Smooth muscle cell (in vitro differentiated cells): ENCODE measurements around the gene PCGF2. TPM values are rescaled to one million over a fixed set of nuclear protein-coding genes. Genes with fewer than 3 reads are reported as not detected.

ENCODE experiments used
- DNase-seq: peaks from one replicate; lab custom pipeline; 2025; ENCODE audit not compliant: unreplicated experiment; lab: John Stamatoyannopoulos, UW
- H2AFZ ChIP-seq: fragments of 200-600 bp; sonication (generic); 2 replicates; pipeline ENCODE4 v1.6.0; 2016; ENCODE audit warnings: antibody characterized with exemption, low read depth, mild to moderate bottlenecking
- H3F3A ChIP-seq: fragments of 200-600 bp; sonication (generic); 2 replicates; pipeline ENCODE4 v1.6.0; 2017; ENCODE audit warnings: antibody characterized with exemption, low read depth
- H3K27ac ChIP-seq: fragments of 200-600 bp; sonication (generic); 2 replicates; pipeline ENCODE4 v1.5.1; 2016; ENCODE audit warnings: low read depth, mild to moderate bottlenecking
- H3K27me3 ChIP-seq: fragments of 200-600 bp; sonication (generic); 2 replicates; pipeline ENCODE4 v1.6.1; 2016; ENCODE audit warnings: low read depth, mild to moderate bottlenecking
- H3K36me3 ChIP-seq: fragments of 200-600 bp; sonication (generic); 2 replicates; pipeline ENCODE4 v1.5.1; 2016; ENCODE audit warnings: low read depth
- H3K4me1 ChIP-seq: fragments of 200-600 bp; sonication (generic); 2 replicates; pipeline ENCODE4 v1.5.1; 2016; ENCODE audit warnings: low read depth
- H3K4me2 ChIP-seq: fragments of 200-600 bp; sonication (generic); 2 replicates; pipeline ENCODE4 v1.6.0; 2016; ENCODE audit warnings: mild to moderate bottlenecking
- H3K4me3 ChIP-seq: fragments of 200-600 bp; sonication (generic); 2 replicates; pipeline ENCODE4 v1.5.1; 2016; ENCODE audit warnings: mild to moderate bottlenecking
- H3K79me2 ChIP-seq: fragments of 200-600 bp; sonication (generic); 2 replicates; pipeline ENCODE4 v1.6.0; 2016; ENCODE audit warnings: low read depth, mild to moderate bottlenecking
- H3K9ac ChIP-seq: fragments of 200-600 bp; sonication (generic); 2 replicates; pipeline ENCODE4 v1.6.0; 2016; ENCODE audit warnings: low read depth
- H3K9me3 ChIP-seq: fragments of 200-600 bp; sonication (generic); replicated peaks from 2 replicates; pipeline ENCODE4 v1.5.1; 2016; ENCODE audit warnings: low read depth
- H4K20me1 ChIP-seq: fragments of 200-600 bp; sonication (generic); 2 replicates; pipeline ENCODE4 v1.6.0; 2016; ENCODE audit warnings: low read depth
- WGBS: methylation state at CpG from one replicate; pipeline ENCODE4 v1.1.7; 2016; ENCODE audit warnings: low lambda C conversion rate; 5-methylcytosine and 5-hydroxymethylcytosine counted together
- polyA plus RNA-seq: library from polyadenylated mRNA; unstranded; fragments of >200 nt; fragmentation: Nextera tagmentation; extraction: Ambion mirVana; gene quantifications from 2 replicates; pipeline ENCODE4 v1.2.1, GENCODE V29; 2016
- total RNA-seq: library from RNA; depleted of rRNA; stranded (reverse); fragments of >200 nt; gene quantifications from 2 replicates; pipeline ENCODE4 v1.2.3, GENCODE V29; 2014
- TF ChIP-seq, protein P1 (sequence below): fragments of 200-600 bp; sonication (generic); IDR thresholded peaks from 2 replicates; pipeline ENCODE4 v1.5.1; 2017; ENCODE audit warnings: borderline replicate concordance, mild to moderate bottlenecking, antibody characterized with exemption; ENCODE audit not compliant: insufficient read depth, poor library complexity, severe bottlenecking

Gene PCGF2
- total and polyA plus RNA-seq, 2 experiments from 2014 or later = 6.1 to 11.6 TPM

DNA sequence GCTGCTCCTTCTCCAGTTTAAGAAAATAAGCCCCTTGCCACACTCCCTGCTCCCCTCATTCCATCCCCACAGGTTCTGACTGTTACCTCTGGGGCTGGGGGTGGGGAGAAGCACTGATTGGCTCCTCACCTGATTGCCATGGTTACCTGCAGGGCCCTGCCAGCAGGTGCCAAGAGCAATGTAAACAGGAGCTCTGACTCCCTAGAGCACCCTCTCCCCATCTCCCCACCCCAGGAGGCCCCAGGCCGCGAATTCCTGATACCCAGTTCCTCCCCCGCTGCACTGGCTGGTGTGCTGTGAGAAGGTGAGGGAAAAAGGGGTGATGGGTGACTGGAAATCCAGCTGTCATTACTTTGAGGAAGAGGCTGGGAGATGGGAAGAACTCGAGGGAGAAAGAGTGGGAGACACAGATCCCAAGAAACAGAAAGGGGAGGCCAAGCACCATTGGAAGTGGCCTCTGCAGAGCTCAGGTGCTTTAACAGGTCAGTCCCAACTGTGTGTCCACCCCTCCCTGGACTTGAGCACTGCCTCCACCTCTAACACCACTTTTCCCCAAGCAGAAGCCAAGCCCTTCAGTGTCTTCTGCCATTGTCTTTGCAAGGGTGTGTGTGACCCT is 4.5 kb downstream of the PCGF2 start:
- H3K79me2 ChIP-seq = peaks cover 75% of the 10 kb centered on the region
- no peak overlapping the region for H3K4me3 ChIP-seq
- H3K4me2 ChIP-seq = no peak overlapping the region
- 89% methylated on average over 4 of the region's 4 CpGs for WGBS
- DNase-seq = no peak
- H3K27me3 ChIP-seq = no peaks in the 10 kb centered on the region
- H3K36me3 ChIP-seq = no peaks in the 10 kb centered on the region
- TF ChIP-seq, protein P1, sequence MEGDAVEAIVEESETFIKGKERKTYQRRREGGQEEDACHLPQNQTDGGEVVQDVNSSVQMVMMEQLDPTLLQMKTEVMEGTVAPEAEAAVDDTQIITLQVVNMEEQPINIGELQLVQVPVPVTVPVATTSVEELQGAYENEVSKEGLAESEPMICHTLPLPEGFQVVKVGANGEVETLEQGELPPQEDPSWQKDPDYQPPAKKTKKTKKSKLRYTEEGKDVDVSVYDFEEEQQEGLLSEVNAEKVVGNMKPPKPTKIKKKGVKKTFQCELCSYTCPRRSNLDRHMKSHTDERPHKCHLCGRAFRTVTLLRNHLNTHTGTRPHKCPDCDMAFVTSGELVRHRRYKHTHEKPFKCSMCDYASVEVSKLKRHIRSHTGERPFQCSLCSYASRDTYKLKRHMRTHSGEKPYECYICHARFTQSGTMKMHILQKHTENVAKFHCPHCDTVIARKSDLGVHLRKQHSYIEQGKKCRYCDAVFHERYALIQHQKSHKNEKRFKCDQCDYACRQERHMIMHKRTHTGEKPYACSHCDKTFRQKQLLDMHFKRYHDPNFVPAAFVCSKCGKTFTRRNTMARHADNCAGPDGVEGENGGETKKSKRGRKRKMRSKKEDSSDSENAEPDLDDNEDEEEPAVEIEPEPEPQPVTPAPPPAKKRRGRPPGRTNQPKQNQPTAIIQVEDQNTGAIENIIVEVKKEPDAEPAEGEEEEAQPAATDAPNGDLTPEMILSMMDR = no peak
- no peaks in the 10 kb centered on the region for H3K9me3 ChIP-seq
- no peak overlapping the region for H3K9ac ChIP-seq
- H2AFZ ChIP-seq = no peak overlapping the region
- no peaks in the 10 kb centered on the region for H3F3A ChIP-seq
- no peak overlapping the region for H3K27ac ChIP-seq
- peaks cover 87% of the 10 kb centered on the region for H4K20me1 ChIP-seq
- H3K4me1 ChIP-seq = peaks cover 13% of the 10 kb centered on the region

DNA sequence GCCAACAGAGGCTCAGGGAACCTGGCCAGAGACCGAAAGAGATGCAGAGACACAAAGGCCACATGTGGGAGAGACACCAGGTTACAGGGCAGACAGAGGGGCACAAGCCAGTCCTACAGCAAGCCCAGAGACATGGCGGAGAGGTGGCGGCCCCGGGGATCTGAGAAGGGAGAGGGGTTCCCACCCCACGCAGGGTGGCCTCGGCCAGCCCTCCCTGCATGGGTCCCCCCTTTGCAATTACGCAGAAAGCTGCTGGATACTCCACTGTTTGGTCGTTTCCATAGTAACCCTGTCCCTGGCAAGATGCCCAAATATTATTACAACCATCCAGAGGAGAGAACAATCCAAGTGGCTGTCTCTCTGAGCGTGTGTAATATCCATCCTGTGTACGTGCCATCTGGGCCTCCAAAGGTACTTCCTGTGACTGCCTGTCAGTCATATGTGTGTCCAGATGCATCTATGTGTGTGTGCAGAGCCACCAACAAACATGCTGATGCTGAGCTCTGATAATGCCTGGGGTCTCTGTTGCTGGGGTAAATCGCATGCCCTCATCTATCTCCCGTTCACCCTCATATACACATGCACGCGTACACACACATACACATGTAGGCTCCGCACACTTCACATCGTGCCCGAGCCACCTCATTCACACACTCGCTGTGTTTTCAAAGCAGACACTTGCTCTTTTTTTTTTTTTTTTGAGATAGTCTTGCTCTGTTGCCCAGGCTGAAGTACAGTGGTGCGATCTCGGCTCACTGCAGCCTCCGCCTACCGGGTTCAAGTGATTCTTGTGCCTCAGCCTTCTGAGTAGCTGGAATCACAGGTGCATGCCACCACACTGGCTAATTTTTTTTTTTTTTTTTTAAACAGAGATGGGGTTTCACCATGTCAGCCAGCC is 5.5 kb downstream of the PCGF2 start:
- H3K9ac ChIP-seq = no peak overlapping the region

DNA sequence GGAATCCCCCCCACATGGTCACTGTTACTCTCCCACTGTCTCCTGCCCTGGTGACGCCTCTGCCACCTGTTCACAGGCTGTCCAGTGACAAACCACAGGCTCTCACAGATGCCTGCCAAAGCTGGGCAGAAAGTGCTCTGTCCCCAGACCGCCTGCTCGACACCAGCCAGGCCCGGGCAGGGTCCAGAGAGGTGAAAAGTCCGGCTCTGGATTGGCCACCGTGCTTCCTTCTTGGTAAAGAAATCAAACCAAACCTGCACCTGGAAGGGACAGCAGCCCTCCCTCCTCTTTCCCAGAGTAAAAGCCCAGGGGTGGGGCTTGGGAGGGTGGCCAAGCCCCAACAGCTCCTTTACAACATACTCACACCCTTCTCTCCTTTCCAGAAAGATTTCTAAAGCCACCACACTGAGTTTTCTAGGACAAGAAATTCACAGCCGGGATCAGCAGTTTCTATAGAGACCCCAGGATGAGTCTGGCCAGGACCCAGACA is 6.2 kb downstream of the PCGF2 start:
- DNase-seq = no peak
- Histone ChIP-seq H3K27ac (no peak overlapping the region), H3K4me2 (no peak overlapping the region), H2AFZ (no peak overlapping the region), H3F3A (no peaks in the 10 kb centered on the region), H3K79me2 (peaks cover 64% of the 10 kb centered on the region), H3K27me3 (no peaks in the 10 kb centered on the region), H4K20me1 (peaks cover 87% of the 10 kb centered on the region), H3K36me3 (no peaks in the 10 kb centered on the region), H3K9me3 (no peaks in the 10 kb centered on the region), H3K4me1 (peaks cover 12% of the 10 kb centered on the region), H3K9ac (no peak overlapping the region), H3K4me3 (no peak overlapping the region)
- WGBS = 97% methylated on average over 7 of the region's 7 CpGs
- TF ChIP-seq, protein P1 = no peak

More for the DNA sequence above, 5.5 kb downstream of the PCGF2 start:
- Histone ChIP-seq H3K4me3 (no peak overlapping the region), H3K4me1 (peaks cover 13% of the 10 kb centered on the region), H3K27ac (no peak overlapping the region), H3K27me3 (no peaks in the 10 kb centered on the region), H3K79me2 (peaks cover 71% of the 10 kb centered on the region), H3K4me2 (no peak overlapping the region), H3K36me3 (no peaks in the 10 kb centered on the region), H3K9me3 (no peaks in the 10 kb centered on the region), H3F3A (no peaks in the 10 kb centered on the region), H4K20me1 (peaks cover 90% of the 10 kb centered on the region), H2AFZ (no peak overlapping the region)
- WGBS = 94% methylated on average over 22 of the region's 22 CpGs
- no peak for DNase-seq
- TF ChIP-seq, protein P1 = no peak
